HG02943 (cell line): ENCODE measurements around the gene CXorf65.
A peak's percentile ranks its signal among the peaks of the same experiment; 100 is the strongest.

Experiments used
- ATAC-seq: cut with Tn5 transposase; IDR thresholded peaks from one replicate; pipeline ENCODE4 v1.9.1; 2021; ENCODE audit warnings: mild to moderate bottlenecking, low read depth, moderate library complexity; ENCODE audit not compliant: unreplicated experiment

The CXorf65 gene

DNA sequence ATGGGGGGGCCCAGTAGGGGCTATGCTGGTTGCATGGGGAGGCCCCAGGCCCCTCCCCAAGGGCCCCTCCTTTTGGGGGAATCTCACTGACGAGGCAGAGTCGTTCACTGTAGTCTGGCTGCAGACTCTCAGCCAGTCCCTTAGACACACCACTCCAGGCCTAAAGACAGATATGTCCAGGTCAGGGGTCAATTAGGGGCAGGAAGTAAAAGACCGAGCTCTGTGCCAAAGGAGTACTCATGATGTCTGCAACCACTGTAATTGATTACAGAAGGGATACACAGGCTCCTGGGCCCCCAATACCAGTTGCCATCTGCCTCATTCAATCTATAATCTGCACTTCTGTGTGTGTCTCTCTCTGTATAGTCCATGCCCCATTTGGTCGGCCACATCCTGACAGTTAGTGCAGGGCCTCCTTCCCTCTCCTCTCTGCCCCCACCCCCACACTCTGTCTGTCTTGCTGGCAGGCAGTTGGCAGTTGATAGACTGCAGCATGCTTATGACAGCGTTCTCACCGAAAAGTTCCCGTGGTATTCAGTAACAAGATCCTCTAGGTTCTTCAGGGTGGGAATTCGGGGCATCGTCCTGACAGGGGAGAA lies 1.3 kb upstream of the CXorf65 start:
- ATAC-seq = no peak

DNA sequence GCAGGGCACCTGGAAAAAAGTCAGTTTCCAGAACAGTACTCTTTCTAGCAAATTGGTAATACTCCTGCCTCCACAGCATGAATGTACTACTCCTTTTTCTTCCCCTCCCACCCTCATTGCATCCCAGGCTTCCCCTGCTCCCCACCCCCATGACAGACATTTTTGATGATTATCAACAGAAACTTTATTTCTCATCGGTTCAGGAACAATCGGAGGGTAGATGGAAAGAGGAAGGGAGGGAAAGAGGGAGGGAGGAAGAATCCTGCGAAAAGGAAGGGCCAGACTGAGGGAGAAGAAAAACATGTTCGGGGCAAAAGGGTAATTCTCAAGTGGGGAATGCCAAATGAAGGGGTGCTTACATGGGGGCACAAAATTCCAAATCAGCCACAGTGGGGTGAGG lies 705 bp upstream of the CXorf65 start:
- no peak for ATAC-seq

DNA sequence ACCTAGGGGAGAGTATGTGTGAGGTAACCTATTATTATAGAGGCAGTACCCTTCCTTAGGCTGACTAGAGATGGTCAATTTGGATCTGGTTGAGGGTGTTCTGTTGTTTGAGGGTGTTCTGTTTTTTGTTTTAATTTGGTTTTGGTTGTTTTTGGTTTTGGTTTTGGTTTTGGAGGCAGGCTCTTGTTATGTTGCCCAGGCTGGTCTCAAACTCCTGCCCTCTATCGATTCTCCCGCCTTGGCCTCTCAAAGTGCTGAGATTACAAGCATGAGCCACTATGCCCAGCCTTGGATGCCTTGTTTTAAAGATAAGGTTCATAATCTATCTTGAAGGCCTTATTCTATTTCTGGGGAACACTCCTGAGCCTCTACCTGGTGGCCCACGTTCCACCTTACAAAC lies 912 bp downstream of the CXorf65 start:
- ATAC-seq = no peak

- no peak for ATAC-seq
Observed at GRCh38 chrX:71103110-71103983, 3.2 kb downstream of the CXorf65 start.

DNA sequence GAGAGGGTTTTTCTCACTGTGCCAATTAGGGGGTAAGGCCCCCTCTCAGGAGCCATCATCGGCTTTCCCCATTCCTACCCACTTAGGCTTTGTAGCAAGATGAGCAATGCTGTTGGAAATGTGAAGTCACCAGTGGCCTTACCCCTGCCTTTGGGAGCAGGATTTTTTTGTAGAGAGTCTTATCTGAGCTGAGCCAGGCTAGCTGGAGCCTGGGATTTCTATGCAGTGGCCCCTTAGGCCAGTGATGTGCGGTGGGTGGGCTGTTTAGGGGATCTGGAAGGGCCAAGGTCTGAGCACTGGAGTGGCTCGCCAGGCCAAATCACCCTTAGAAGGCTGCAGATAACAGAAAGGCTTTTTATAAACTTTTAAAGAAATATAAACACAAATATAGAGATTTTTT lies 4.2 kb downstream of the CXorf65 start:
- no peak for ATAC-seq

DNA sequence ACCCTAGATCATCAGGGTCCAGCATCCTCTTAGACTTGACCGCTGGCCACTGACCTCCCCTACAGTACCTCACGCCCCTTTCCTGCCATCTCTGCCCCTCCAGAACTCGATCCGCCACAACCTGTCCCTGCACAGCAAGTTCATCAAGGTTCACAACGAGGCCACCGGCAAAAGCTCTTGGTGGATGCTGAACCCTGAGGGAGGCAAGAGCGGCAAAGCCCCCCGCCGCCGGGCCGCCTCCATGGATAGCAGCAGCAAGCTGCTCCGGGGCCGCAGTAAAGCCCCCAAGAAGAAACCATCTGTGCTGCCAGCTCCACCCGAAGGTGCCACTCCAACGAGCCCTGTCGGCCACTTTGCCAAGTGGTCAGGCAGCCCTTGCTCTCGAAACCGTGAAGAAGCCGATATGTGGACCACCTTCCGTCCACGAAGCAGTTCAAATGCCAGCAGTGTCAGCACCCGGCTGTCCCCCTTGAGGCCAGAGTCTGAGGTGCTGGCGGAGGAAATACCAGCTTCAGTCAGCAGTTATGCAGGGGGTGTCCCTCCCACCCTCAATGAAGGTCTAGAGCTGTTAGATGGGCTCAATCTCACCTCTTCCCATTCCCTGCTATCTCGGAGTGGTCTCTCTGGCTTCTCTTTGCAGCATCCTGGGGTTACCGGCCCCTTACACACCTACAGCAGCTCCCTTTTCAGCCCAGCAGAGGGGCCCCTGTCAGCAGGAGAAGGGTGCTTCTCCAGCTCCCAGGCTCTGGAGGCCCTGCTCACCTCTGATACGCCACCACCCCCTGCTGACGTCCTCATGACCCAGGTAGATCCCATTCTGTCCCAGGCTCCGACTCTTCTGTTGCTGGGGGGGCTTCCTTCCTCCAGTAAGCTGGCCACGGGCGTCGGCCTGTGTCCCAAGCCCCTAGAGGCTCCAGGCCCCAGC lies 5.7 kb downstream of the CXorf65 start:
- no peak for ATAC-seq

- no peak for ATAC-seq
Observed at GRCh38 chrX:71099736-71100135, 6.8 kb downstream of the CXorf65 start.

DNA sequence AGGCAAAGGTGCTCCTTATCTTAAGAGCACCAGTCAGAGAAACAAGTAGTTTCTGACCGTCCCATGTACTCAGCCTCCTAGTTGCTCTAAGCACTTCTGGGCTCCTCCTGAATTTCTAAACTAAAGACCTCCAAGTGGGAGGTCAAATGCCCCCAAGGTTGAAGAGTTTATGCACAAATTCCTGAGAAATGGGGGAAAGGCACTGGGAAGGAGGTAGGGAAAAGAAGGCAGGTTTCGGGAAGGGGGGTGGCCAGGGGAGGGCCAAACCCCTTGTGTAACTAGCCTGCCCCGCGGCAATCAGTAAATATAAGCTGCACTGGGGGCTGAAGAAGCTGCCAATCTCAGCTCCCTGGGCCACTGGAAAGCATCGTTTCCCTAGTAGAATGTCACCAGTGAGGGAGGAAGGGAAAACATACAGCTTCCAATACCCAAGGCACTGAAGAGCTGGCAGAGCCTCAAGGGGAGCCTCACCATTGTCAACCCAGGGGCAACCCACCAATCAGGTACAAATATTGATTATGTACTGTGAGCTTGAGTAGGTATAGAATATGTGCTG lies 7.5 kb downstream of the CXorf65 start:
- ATAC-seq = no peak

- ATAC-seq = no peak
Observed at GRCh38 chrX:71098302-71098701, 8.2 kb downstream of the CXorf65 start.

- ATAC-seq = no peak
Observed at GRCh38 chrX:71096760-71097032, 9.8 kb downstream of the CXorf65 start.

DNA sequence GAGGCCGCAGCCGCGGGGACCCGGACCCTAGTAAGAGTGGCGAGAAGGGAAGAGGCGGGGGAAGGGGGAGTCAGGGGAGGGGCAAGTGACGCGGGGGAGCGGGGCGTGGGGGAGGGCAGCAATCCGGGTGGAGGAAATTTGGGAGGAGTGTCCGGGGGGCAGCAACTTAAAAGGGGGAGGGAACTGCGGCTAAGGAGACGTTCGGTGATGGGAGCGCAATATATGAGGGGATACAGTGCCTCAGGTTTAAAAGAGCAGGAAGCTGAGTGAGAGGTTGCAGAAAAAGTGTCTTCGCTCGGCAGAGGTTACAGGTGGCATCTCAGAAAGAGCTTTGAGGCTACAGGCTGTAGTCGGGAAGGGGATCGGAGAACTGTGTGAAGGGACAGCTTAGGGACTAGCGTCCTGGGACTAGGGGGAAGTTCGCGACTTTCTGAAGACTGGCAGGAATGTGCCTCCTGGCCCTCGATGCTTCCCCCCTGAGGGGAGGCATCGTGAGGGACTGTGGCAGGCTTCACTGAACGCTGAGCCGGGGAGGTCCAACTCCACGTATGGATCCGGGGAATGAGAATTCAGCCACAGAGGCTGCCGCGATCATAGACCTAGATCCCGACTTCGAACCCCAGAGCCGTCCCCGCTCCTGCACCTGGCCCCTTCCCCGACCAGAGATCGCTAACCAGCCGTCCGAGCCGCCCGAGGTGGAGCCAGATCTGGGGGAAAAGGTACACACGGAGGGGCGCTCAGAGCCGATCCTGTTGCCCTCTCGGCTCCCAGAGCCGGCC lies 10.4 kb downstream of the CXorf65 start:
- no peak for ATAC-seq

DNA sequence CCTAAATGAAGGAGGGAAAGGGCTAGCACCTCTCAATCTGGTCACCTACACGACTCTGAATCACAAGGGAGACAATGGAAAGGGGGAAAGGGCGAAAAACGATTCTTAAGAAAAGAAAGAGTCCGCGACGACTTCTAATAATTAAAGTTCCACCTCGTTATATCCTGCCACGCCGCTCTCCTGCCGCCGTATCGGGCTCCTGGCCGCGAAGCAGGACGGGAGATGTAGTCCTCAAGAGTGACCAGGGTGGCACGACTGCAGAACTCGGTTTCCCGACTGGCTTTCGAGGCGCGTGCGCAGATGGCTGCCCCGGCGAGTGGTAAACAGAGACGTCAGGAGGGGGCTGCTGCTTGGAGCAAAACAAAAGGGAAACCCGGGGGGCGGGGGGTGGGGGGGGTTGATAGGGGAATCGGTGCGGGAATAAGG lies 11.0 kb downstream of the CXorf65 start, which contains the start of gene FOXO4:
Gene FOXO4, plus strand, starts transcription at position 297 of the 426 bp plus-strand sequence. CDS start 678 bp downstream, outside the sequence.
- ATAC-seq = peak; percentile 83

DNA sequence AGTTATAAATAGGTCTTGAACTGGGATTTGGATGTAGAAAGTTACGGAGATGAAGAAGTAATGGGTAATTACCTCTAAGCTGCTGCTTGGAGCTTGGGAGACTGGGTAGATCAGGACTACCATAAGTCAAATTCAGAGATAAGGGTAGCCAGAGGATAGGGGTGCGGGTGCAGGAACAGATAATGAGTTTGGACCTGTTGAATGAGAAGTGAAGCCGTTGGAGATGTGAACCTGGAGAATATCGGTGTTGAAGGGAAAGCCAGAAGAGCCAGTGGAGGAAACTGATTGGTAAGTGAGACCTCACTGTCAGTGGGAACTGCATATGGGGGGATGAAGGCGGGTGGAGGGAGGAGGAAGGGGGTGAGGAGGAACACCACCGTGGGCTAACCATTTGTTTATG lies 11.5 kb downstream of the CXorf65 start:
- ATAC-seq = no peak

DNA sequence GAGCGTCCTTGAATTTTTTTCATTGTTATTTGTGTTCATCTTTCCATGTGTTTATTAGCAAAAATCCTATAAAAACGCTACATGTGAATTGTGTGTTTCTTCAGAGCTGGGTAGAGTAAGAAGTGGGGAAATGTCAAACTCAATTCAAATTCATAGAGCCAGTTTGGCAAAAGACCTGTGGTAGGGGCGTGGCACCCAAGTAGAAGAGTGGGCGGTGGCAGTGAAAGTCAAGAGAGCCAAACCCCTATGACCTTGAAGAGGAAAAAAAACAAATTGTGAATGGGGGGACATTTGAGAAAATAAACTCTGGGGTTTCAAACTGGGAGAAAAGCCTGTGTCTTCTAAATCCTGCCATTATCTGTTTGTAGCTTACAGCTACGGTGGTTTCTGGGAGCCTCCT lies 15.3 kb downstream of the CXorf65 start:
- ATAC-seq = no peak

- no peak for ATAC-seq
Observed at GRCh38 chrX:71085900-71086299, 20.6 kb downstream of the CXorf65 start.

GRCh38 chrX:71082822-71083221 lies 23.7 kb downstream of the CXorf65 start:
- no peak for ATAC-seq

- ATAC-seq = no peak
Observed at GRCh38 chrX:71082124-71082647, 24.4 kb downstream of the CXorf65 start.

- ATAC-seq = no peak
Observed at GRCh38 chrX:71081330-71082123, 25.0 kb downstream of the CXorf65 start.

- ATAC-seq = no peak
Observed at GRCh38 chrX:71070531-71070930, 36.0 kb downstream of the CXorf65 start.
